Endodermal cell (in vitro differentiated cells): ENCODE results near the gene TSKU. TPM values are rescaled to one million over a fixed set of nuclear protein-coding genes. Genes with fewer than 3 reads are reported as not detected.

Experiments
- DNase-seq: peaks from one replicate; pipeline ENCODE4 v3.0.0-alpha.2; 2017
- H3K27ac ChIP-seq: 2 replicates; pipeline ENCODE4 v1.5.1; 2013; ENCODE audit warnings: mild to moderate bottlenecking, low read depth, low read length, moderate library complexity
- H3K27me3 ChIP-seq: 2 replicates; pipeline ENCODE4 v1.6.1; 2013; ENCODE audit warnings: mild to moderate bottlenecking, low read length, moderate library complexity; ENCODE audit not compliant: insufficient read depth, control insufficient read depth, poor library complexity, severe bottlenecking
- H3K36me3 ChIP-seq: 2 replicates; pipeline ENCODE4 v1.7.0; 2013; ENCODE audit warnings: mild to moderate bottlenecking, low read length, moderate library complexity; ENCODE audit not compliant: control insufficient read depth, insufficient read depth
- H3K4me1 ChIP-seq: one replicate; pipeline ENCODE4 v1.7.0; 2013; ENCODE audit warnings: low read length; ENCODE audit not compliant: control insufficient read depth, insufficient read depth
- H3K4me3 ChIP-seq: 2 replicates; pipeline ENCODE4 v1.5.1; 2013; ENCODE audit warnings: mild to moderate bottlenecking, low read length, moderate library complexity
- H3K9ac ChIP-seq: 2 replicates; pipeline ENCODE4 v1.6.1; 2013; ENCODE audit warnings: mild to moderate bottlenecking, low read length, moderate library complexity; ENCODE audit not compliant: poor library complexity, severe bottlenecking; ENCODE audit errors: extremely low read depth
- H3K9me3 ChIP-seq: 2 replicates; pipeline ENCODE4 v1.6.1; 2013; ENCODE audit warnings: mild to moderate bottlenecking, low read length, moderate library complexity; ENCODE audit not compliant: control insufficient read depth
- H3K27ac Mint-ChIP-seq: 2 replicates; pipeline ENCODE4 v1.8.0; 2020; ENCODE audit warnings: mixed read lengths
- H3K27me3 Mint-ChIP-seq: 2 replicates; pipeline ENCODE4 v1.8.0; 2021; ENCODE audit warnings: mild to moderate bottlenecking, mixed read lengths; ENCODE audit not compliant: insufficient read depth
- H3K36me3 Mint-ChIP-seq: 2 replicates; pipeline ENCODE4 v1.8.0; 2020; ENCODE audit warnings: low read depth, mixed read lengths
- H3K4me1 Mint-ChIP-seq: 2 replicates; pipeline ENCODE4 v1.8.0; 2020; ENCODE audit warnings: mixed read lengths
- H3K4me3 Mint-ChIP-seq: 2 replicates; pipeline ENCODE4 v1.8.0; 2020; ENCODE audit warnings: mild to moderate bottlenecking, moderate library complexity, mixed read lengths
- H3K9me3 Mint-ChIP-seq: 2 replicates; pipeline ENCODE4 v1.8.0; 2020; ENCODE audit warnings: mild to moderate bottlenecking, mixed read lengths
- WGBS, 2 experiments: methylation state at CpG; one replicate each; pipeline versions ENCODE4 v1.1.5 to v1.1.7; 2013; ENCODE audit warnings: missing lambda C conversion rate in 2 of 2, mixed read lengths in 1 of 2; ENCODE audit not compliant: insufficient coverage in 1 of 2, insufficient read length in 1 of 2; 5-methylcytosine and 5-hydroxymethylcytosine counted together
- total RNA-seq, 2 donors: library from RNA; stranded (reverse); fragmentation: NEBNext Ultra II Directional in 1 of 2; extraction: Animal tissue kit (Norgen Biotek cat#: 25700) in 1 of 2; gene quantifications; 2 replicates in 1 of 2; 3 replicates in 1 of 2; pipeline ENCODE4 v1.2.1, GENCODE V29; 2021
- TF ChIP-seq, protein P1 (sequence below): fragments of 200-600 bp; sonication (generic); conservative IDR thresholded peaks from 2 replicates; pipeline ENCODE4 v1.5.0; 2021; ENCODE audit warnings: antibody characterized with exemption, mild to moderate bottlenecking

TSKU gene
- total RNA-seq, 2 donors from 2014 or later: 105 to 130 TPM

DNA sequence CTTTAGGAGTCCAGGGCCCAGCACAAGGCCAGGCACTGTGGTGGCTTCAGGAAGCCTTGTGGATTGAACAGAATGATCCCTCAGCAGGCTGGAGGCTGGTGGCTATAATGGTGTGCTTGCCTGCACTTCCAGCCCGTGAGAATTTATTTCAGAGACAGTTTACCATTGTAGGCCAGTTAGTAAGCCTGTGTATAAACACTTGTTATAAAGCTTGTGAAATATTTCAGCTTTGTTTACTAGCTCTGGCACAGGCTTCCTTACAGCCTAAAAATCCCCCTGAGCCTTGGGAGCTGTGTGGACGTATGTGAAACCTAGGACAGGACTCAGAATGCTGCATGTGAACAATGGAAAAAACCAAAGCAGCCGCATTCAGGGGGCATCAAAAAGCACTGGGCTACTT is 51.0 kb downstream of the TSKU start:
- Mint-ChIP-seq H3K27me3 (peaks cover 6% of the 10 kb centered on the region), H3K4me1 (peaks cover 1% of the 10 kb centered on the region), H3K9me3 (no peaks in the 10 kb centered on the region), H3K36me3 (no peaks in the 10 kb centered on the region), H3K4me3 (no peak overlapping the region), H3K27ac (no peak overlapping the region)
- no peaks in the 10 kb centered on the region for H3K9me3 ChIP-seq
- H3K36me3 ChIP-seq: no peaks in the 10 kb centered on the region
- TF ChIP-seq, protein P1, sequence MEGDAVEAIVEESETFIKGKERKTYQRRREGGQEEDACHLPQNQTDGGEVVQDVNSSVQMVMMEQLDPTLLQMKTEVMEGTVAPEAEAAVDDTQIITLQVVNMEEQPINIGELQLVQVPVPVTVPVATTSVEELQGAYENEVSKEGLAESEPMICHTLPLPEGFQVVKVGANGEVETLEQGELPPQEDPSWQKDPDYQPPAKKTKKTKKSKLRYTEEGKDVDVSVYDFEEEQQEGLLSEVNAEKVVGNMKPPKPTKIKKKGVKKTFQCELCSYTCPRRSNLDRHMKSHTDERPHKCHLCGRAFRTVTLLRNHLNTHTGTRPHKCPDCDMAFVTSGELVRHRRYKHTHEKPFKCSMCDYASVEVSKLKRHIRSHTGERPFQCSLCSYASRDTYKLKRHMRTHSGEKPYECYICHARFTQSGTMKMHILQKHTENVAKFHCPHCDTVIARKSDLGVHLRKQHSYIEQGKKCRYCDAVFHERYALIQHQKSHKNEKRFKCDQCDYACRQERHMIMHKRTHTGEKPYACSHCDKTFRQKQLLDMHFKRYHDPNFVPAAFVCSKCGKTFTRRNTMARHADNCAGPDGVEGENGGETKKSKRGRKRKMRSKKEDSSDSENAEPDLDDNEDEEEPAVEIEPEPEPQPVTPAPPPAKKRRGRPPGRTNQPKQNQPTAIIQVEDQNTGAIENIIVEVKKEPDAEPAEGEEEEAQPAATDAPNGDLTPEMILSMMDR: no peak
- no peak overlapping the region for H3K27ac ChIP-seq
- 79 to 82% methylated on average over 3 of the region's 3 CpGs for WGBS, 2 experiments
- H3K4me3 ChIP-seq: no peak overlapping the region
- H3K4me1 ChIP-seq: peaks cover 16% of the 10 kb centered on the region
- H3K27me3 ChIP-seq: no peaks in the 10 kb centered on the region
- no peak overlapping the region for H3K9ac ChIP-seq
- no peak for DNase-seq

DNA sequence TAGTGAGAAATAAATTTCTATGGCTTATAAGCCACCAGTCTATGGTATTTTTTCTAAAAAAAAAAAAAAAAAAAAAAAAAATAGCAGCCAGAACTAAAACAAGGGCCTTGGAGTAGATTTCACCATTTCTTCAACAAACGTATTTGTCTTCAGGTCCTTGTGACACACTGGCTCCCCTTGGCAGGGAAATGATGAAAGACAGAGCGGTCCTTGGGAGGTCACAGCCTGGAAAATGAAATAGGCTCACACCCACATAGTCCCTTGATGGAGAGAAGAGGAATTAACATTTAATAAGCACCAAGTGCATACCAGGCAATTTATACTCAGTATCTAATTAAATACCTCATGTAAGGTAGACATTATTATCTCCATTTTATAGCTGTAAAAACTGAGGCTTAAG is 51.9 kb downstream of the TSKU start:
- no peak overlapping the region for H3K4me3 Mint-ChIP-seq

GRCh38 chr11:76835928-76836612 is 52.9 kb downstream of the TSKU start:
- H3K36me3 ChIP-seq: no peaks in the 10 kb centered on the region
- H3K4me3 ChIP-seq: no peak overlapping the region
- no peaks in the 10 kb centered on the region for H3K9me3 ChIP-seq
- H3K9me3 Mint-ChIP-seq: no peaks in the 10 kb centered on the region
- peaks cover 16% of the 10 kb centered on the region for H3K4me1 ChIP-seq
- H3K9ac ChIP-seq: no peak overlapping the region
- WGBS, 2 experiments: 88 to 97% methylated on average over 4 to 5 of the region's 5 CpGs
- no peak overlapping the region for H3K4me3 Mint-ChIP-seq
- TF ChIP-seq, protein P1: no peak
- peaks cover 3% of the 10 kb centered on the region for H3K27me3 Mint-ChIP-seq
- H3K27ac Mint-ChIP-seq: no peak overlapping the region
- H3K27ac ChIP-seq: no peak overlapping the region
- peaks cover 7% of the 10 kb centered on the region for H3K4me1 Mint-ChIP-seq
- no peaks in the 10 kb centered on the region for H3K27me3 ChIP-seq
- no peak for DNase-seq
- no peaks in the 10 kb centered on the region for H3K36me3 Mint-ChIP-seq

More for the DNA sequence above, 51.9 kb downstream of the TSKU start:
- peaks cover 5% of the 10 kb centered on the region for H3K4me1 Mint-ChIP-seq
- Histone ChIP-seq H3K27ac (no peak overlapping the region), H3K9me3 (no peaks in the 10 kb centered on the region), H3K36me3 (no peaks in the 10 kb centered on the region), H3K9ac (no peak overlapping the region), H3K4me1 (peaks cover 16% of the 10 kb centered on the region), H3K27me3 (no peaks in the 10 kb centered on the region), H3K4me3 (no peak overlapping the region)
- peaks cover 4% of the 10 kb centered on the region for H3K27me3 Mint-ChIP-seq
- no peak overlapping the region for H3K27ac Mint-ChIP-seq
- no peaks in the 10 kb centered on the region for H3K36me3 Mint-ChIP-seq
- no peaks in the 10 kb centered on the region for H3K9me3 Mint-ChIP-seq
- 85% methylated on average over 2 of the region's 2 CpGs; no CpG with 5 or more reads in 1 of the 2 experiments for WGBS, 2 experiments
- TF ChIP-seq, protein P1: no peak
- no peak for DNase-seq
